ENCODE measurements around the gene CFAP97D1. TPM values are rescaled to one million over a fixed set of nuclear protein-coding genes. Genes with fewer than 3 reads are reported as not detected.

The CFAP97D1 gene
- total RNA-seq, 6 experiments from 2014 or later = not detected

DNA sequence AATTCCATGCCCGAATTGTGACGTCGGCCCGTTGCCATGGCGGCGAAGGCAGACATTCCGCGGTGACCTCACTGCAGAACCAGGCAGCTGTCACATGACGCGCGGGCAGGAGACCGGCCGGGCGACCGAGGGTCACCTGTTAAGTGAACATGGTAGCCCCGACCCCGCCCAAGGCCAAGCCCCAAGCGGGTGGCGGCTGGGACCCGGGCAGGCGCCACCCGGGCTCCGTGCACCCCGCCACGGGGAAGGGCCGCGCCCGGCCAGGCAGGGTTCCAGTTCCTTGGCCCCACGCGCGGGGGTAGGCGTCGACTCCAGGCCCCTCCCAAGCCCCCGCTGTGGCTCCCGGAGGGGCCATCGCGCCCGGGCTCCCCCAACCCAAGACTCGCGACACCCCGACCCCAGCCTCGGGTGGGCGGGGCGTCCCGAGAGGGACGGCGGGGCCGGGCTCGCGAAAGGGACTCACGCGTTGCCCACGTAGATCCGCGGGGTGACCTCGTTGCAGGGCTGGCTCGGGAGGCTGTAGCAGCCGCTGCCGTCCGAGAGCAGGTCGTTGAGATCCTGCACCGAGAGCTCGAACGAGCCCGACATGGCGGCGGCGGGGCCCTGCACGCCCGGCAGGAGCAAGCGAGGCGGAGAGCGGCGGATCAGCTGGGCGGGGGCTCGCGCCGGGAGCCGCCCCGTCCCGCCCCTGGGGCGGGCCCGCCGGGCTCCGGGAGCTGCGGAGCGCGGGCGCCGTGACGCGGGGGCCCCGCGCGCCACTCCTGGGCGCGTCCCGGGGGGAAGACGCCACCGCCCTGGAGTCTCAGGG, 1.7 kb upstream of the CFAP97D1 start, which contains the start of gene DUSP3:
DUSP3 (minus strand) TSS at position 641 of the 808 bp plus-strand sequence; CDS start at position 588, 53 bp downstream.
- no peaks in the 10 kb centered on the region for H3K9me3 ChIP-seq
- intact Hi-C loops (cut with DNase I) = no loop called here
- TF ChIP-seq, protein P1, sequence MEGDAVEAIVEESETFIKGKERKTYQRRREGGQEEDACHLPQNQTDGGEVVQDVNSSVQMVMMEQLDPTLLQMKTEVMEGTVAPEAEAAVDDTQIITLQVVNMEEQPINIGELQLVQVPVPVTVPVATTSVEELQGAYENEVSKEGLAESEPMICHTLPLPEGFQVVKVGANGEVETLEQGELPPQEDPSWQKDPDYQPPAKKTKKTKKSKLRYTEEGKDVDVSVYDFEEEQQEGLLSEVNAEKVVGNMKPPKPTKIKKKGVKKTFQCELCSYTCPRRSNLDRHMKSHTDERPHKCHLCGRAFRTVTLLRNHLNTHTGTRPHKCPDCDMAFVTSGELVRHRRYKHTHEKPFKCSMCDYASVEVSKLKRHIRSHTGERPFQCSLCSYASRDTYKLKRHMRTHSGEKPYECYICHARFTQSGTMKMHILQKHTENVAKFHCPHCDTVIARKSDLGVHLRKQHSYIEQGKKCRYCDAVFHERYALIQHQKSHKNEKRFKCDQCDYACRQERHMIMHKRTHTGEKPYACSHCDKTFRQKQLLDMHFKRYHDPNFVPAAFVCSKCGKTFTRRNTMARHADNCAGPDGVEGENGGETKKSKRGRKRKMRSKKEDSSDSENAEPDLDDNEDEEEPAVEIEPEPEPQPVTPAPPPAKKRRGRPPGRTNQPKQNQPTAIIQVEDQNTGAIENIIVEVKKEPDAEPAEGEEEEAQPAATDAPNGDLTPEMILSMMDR (IDR thresholded peaks at IDR 0.05) = no peak
- peak; percentile 97 for TF ChIP-seq POLR2A (IDR thresholded peaks at IDR 0.05)
- peaks cover 0 to 14% (median 6%) of the 10 kb centered on the region in 4 donors for H3K36me3 ChIP-seq
- peak within 1 kb of the TSS; percentile 95 to 99 (median 98) for H3K4me3 ChIP-seq
- ATAC-seq (peak; percentile 86 to 92 (median 90)), DNase-seq (peak; percentile 98 to 99 (median 99))
- WGBS (ENCODE audit: insufficient coverage, low coverage, low lambda C conversion rate, missing lambda C conversion rate) = 3% methylated on average over 8 of the region's 100 CpGs
- no peaks in the 10 kb centered on the region for H3K27me3 ChIP-seq
- peaks cover 0 to 53% (median 21%) of the 10 kb centered on the region in 4 donors for H3K4me1 ChIP-seq
- H3K27ac ChIP-seq = peak within 1 kb of the TSS; percentile 100

DNA sequence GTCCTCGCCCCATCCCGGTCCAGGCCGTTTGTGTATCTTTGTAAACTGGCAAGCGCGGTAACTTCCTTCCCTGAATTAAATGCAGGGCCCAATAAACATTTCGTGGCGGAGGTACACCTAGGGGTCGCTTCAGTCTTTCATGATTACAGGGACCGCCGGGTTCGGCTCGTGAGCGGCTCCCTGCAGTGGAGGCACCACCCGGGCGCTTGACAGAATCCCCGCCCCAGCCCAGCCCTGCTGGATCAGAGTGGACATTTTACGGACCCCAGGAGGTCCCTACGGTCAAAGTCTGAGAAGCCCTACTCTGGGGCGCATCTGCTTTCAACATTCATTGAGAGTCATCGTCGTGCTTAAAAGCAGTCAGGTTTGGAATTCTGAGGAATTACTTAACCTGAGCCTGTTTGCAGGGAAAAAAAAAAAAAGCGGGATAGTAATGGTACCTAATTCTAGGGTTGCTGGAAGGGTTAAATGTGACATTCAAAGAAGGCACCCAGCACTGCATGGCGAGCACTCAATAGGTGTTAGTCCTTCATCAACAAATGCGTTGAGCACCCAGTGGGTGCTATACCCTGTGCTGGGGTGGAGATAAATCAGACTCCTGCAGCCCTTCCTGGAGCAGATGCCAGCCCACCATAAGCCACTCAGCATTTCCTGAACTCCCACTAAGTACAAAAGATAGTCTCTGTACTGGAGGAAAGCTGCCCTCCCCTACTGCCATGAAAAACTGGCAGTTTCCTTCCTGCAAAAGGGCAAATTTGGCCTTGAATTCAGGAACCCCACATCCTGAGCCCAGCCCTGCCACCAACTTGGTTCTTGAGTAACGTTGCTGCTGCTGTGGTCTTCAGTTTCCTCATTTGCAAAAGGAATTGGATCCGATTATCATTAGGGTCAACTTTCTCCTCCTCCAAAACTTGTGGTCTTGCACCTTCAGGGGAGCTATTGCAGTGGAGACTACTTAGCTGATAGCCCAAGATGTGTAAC, 800 bp upstream of the CFAP97D1 start:
- no peak for TF ChIP-seq POLR2A (IDR thresholded peaks at IDR 0.05)
- TF ChIP-seq, protein P1 (IDR thresholded peaks at IDR 0.05) = peak in 2 of 4 donors; percentile 7 to 17
- DNase-seq (no peak), ATAC-seq (peak in 2 of 4 donors; percentile 0 to 11)
- Histone ChIP-seq H3K9me3 (no peaks in the 10 kb centered on the region), H3K27ac (peak overlapping the region; percentile 100), H3K4me1 (peaks cover 0 to 45% (median 16%) of the 10 kb centered on the region in 4 donors), H3K4me3 (peak overlapping the region; percentile 95 to 99 (median 98)), H3K27me3 (no peaks in the 10 kb centered on the region), H3K36me3 (peaks cover 0 to 5% (median 2%) of the 10 kb centered on the region in 4 donors)
- WGBS (ENCODE audit: insufficient coverage, low coverage, low lambda C conversion rate, missing lambda C conversion rate) = 27% methylated on average over 10 of the region's 26 CpGs
- intact Hi-C loops (cut with DNase I) = loop anchor here in 1 of 2 donors (10.0 kb wide), 1 partner anchor 65 kb away; the partner anchor contains the start of gene CD300LG

DNA sequence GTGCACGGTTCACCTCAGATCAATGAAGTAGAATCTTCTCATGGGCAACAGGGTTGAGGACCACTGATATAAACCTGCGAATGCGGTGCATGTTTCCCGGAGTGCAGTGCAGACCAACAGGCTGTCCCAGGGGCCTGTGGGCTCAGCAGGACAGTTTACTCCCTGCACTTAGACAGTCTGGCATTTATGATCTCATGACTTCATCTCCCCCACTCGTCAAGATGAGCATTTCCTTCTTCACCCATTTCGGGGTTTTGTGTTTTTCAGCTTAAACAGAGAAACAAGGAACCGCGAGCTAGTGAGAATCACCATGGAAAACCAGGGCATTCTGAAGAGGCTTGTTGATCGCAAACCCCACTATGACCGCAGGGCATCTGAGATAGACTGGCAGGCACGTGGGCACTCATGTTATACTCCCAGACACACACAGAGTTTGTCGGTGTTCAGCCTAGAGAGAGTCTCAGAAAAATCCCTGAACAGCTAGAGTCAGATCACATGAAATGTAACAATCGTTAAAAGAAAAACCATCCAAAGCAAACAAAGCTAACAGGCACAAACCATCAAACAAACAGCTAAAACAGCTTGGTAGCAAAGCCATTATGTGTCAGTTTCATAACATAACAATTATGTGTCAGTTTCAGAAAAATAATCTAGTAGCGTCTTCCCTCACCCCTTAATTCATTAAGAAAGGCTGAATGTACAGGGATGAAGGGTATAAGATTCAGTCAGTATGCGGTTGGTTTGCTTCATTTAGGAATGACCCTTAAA, 2.9 kb downstream of the CFAP97D1 start:
- intact Hi-C loops (cut with DNase I) = loop anchor here in 1 of 2 donors (10.0 kb wide), 1 partner anchor 62 kb away; the partner anchor contains the start of gene CD300LG
- DNase-seq (no peak), ATAC-seq (no peak)
- Histone ChIP-seq H3K27me3 (no peaks in the 10 kb centered on the region), H3K27ac (no peak overlapping the region), H3K4me1 (peaks cover 0 to 12% (median 0%) of the 10 kb centered on the region in 4 donors), H3K36me3 (no peaks in the 10 kb centered on the region), H3K4me3 (no peak overlapping the region), H3K9me3 (no peaks in the 10 kb centered on the region)
- TF ChIP-seq POLR2A (IDR thresholded peaks at IDR 0.05) = no peak
- TF ChIP-seq, protein P1 (IDR thresholded peaks at IDR 0.05) = no peak
- WGBS (ENCODE audit: insufficient coverage, low coverage, low lambda C conversion rate, missing lambda C conversion rate) = 49% methylated on average over 11 of the region's 15 CpGs
